Measurements from ENCODE around the gene HELQ. TPM values are rescaled to one million over a fixed set of nuclear protein-coding genes. Genes with fewer than 3 reads are reported as not detected.
A peak's percentile ranks its signal among the peaks of the same experiment; 100 is the strongest.

HELQ gene
- total and polyA plus RNA-seq, 9 of the 15 experiments (the other 6 are each of a cell fraction or from before 2014, with no cell fraction given) = 3.5 to 15.2 (median 11.9) TPM

DNA sequence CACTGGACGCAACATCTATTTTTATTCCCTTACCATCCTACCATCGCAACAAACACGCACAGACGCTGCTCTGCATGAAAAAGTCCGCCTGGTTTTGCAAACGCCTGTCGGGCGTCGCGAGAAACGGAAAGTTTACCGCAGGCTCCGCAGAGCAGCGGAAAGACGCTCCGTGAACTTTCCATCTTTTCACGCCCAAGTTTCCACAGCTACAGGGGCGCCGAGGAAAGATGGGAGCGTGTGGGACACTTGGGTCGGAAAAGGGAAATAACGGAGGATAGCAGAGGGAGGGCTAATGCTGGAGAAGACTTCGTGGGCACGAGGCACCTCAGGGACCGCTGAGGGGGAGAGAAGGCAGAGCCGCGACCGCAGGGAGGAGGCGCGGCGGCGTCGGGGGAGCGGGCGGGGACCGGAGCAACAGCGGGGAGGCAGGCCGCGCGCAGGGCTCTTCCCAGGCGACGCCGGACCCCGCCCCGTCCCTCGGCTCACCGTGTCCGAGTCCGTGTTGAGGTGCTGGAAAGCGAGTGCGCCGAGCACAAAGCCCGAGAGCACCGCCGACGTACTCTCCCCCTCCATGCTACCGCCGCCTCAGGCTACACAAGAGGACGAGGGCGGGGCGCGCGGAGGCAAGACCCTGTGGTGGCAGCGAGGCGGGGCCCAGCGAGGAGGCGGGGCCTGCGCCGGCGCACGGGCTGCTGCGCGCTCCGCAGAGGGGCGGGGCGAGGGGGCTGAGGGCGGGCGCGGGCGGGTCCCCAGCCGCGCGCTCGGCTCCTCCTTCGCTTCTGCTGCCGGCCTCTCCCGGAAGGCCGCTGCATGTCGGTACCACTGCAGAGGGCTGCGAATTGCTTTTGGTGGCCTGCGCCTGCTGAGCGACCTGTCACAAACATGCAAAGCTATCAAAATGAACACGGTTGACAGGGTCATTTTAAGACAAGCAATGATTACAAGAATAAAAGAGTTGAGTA lies 29.2 kb upstream of the HELQ start, which contains the start of gene ABRAXAS1 (continued):
- peak in 2 of 3 experiments; percentile 51 to 56 for TF ChIP-seq YY1 (IDR thresholded peaks at IDR 0.05; ENCODE audit: borderline replicate concordance in 1 of 3, control insufficient read depth in 1 of 3, extremely low read depth in 1 of 3, insufficient read depth in 3 of 3, insufficient read length in 1 of 3, insufficient replicate concordance in 2 of 3, low read depth in 1 of 3, low read length in 2 of 3)
- peak; percentile 62 for TF ChIP-seq ZBTB40 (IDR thresholded peaks at IDR 0.05)
- no peak for TF ChIP-seq ZBTB40 (CRISPR knock-in tag; IDR thresholded peaks at IDR 0.05)
- no peak for TF ChIP-seq HDGF (IDR thresholded peaks at IDR 0.05)
- no peak for TF ChIP-seq STAT5A (IDR thresholded peaks at IDR 0.05; ENCODE audit: borderline replicate concordance, low read length)
- TF ChIP-seq, protein P1, sequence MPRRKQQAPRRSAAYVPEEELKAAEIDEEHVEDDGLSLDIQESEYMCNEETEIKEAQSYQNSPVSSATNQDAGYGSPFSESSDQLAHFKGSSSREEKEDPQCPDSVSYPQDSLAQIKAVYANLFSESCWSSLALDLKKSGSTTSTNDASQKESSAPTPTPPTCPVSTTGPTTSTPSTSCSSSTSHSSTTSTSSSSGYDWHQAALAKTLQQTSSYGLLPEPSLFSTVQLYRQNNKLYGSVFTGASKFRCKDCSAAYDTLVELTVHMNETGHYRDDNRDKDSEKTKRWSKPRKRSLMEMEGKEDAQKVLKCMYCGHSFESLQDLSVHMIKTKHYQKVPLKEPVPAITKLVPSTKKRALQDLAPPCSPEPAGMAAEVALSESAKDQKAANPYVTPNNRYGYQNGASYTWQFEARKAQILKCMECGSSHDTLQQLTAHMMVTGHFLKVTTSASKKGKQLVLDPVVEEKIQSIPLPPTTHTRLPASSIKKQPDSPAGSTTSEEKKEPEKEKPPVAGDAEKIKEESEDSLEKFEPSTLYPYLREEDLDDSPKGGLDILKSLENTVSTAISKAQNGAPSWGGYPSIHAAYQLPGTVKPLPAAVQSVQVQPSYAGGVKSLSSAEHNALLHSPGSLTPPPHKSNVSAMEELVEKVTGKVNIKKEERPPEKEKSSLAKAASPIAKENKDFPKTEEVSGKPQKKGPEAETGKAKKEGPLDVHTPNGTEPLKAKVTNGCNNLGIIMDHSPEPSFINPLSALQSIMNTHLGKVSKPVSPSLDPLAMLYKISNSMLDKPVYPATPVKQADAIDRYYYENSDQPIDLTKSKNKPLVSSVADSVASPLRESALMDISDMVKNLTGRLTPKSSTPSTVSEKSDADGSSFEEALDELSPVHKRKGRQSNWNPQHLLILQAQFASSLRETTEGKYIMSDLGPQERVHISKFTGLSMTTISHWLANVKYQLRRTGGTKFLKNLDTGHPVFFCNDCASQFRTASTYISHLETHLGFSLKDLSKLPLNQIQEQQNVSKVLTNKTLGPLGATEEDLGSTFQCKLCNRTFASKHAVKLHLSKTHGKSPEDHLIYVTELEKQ (CRISPR knock-in tag; IDR thresholded peaks at IDR 0.05) = no peak
- TF ChIP-seq SRSF7 (optimal IDR thresholded peaks at IDR 0.05; ENCODE audit: low read depth, low read length) = no peak
- no peak for TF ChIP-seq ZNF436 (CRISPR knock-in tag; IDR thresholded peaks at IDR 0.05)
- no peak for TF ChIP-seq DIDO1 (tag; IDR thresholded peaks at IDR 0.05; ENCODE audit: low read depth)
- peak; percentile 93 for TF ChIP-seq ZBTB1 (CRISPR knock-in tag; IDR thresholded peaks at IDR 0.05; ENCODE audit: borderline replicate concordance, low read depth)
- no peak for TF ChIP-seq IRF2 (CRISPR knock-in tag; IDR thresholded peaks at IDR 0.05)
- no peak for TF ChIP-seq STAG1 (CRISPR knock-in tag; IDR thresholded peaks at IDR 0.05; ENCODE audit: borderline replicate concordance)
- no peak for TF ChIP-seq ZNF778 (CRISPR knock-in tag; IDR thresholded peaks at IDR 0.05)
- no peak for TF ChIP-seq NR2F6 (CRISPR knock-in tag; IDR thresholded peaks at IDR 0.05)

Data from K562 (cell line).